ENCODE data around the gene ZEB1.
"Not testable (repeated sequence)": the region's sequence is repeated elsewhere in the genome, so short reads cannot be mapped to it uniquely, and the experiment has no call there.

The ZEB1 gene

DNA sequence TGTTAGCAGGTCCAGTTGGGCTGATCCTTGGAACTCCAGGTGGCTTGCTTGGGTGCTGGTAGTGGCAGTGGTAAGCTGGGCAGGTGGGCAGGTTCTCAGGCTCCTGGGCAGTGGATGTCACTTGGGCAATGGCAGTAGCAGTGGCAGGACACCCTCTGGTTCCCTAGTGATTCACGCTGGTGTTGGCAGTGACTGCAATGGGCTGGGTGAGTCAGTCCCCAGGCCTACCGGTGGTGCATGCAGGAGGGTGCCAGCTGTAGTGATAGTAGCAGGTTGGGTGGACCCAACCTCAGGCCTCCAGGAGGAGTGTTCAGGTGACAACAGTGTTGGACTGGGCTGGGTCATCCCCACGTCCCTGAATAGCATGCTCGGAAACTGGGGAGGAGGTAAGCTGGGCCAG is 189.2 kb downstream of the ZEB1 start:
- DNase-seq (ENCODE audit: low spot score): no peak

DNA sequence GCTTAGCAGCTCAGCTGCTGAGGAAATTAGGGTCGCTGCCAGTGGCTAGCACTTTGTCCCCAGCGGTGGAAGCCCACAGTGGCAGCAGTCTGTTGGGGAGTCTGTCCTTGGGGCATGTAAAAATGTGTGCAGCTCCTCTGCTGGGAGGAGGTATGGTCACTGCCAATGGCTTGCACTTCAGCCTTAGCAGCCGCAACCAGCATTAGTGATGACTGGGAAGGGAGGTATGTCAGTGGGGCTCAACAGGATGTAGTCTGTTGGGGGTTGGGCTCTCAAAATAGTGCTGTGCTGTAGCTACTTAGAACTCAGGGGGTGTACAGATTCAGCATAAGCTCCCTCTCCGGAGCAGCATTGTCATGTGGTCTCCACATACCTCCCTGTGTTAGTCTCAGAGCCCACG is 189.9 kb downstream of the ZEB1 start:
- DNase-seq (ENCODE audit: low spot score): no peak

DNA sequence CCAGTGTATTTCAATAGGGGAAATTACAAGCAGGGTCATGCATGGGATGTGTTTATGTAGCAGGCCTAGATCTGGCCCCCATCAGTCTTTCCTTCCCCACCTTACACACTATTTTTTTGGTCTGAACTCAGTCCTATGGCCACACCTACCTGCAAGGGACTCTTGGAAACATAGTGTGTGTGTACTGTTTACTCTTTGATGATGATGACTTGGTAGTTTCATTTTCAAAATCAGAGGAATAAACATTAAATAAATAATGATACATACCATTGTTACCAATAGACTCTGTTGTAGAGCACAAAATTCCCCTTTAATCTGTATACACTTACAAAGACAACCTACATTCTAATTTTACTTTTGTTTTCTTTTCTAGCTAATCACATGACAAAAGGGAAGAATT is 191.0 kb downstream of the ZEB1 start:
- DNase-seq (ENCODE audit: low spot score): no peak

DNA sequence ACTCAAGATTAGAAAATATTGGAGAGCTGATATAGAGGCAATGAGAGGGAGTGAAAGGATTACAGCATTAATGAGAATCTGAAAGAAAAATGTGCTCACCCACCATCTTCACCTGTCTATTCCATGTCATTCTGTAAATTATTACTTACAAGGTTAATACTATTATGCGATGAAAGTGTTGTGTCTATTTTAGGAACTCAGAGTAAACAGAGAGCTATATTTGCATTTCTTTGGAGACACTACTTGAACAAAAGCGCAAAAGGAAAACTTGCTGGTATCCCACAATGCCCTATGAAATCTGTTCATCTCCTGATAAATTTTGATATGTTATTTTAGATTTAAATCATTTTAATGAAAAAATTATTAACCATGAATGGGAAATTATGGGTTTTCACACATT is 196.1 kb downstream of the ZEB1 start:
- no peak for DNase-seq (ENCODE audit: low spot score)

DNA sequence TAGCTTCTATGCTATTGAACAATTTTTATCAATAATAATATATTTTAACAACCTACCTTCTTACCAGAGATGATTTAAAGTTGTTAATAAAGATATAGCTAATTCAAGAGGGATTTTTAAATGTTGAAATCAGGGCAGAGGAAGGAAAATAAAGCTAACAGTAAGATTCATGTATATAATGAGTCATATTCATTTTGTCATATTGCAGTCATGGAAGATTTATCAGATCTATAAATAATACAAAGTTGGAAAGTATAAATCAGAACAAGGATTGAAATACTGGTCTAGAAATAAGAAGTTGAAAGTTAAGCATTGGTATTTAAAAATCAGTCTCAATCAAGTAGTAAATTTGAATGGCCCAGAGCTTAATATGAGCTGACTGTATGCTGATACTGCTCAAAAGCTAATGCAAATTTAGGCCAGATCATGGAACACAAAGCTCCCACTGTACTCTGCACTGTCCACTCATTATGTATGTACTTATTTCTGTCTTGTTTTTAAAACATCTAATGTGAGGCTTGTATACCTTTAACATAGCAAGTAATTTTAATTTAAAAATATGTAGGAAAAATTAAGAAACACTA is 196.9 kb downstream of the ZEB1 start:
- DNase-seq (ENCODE audit: low spot score): no peak

DNA sequence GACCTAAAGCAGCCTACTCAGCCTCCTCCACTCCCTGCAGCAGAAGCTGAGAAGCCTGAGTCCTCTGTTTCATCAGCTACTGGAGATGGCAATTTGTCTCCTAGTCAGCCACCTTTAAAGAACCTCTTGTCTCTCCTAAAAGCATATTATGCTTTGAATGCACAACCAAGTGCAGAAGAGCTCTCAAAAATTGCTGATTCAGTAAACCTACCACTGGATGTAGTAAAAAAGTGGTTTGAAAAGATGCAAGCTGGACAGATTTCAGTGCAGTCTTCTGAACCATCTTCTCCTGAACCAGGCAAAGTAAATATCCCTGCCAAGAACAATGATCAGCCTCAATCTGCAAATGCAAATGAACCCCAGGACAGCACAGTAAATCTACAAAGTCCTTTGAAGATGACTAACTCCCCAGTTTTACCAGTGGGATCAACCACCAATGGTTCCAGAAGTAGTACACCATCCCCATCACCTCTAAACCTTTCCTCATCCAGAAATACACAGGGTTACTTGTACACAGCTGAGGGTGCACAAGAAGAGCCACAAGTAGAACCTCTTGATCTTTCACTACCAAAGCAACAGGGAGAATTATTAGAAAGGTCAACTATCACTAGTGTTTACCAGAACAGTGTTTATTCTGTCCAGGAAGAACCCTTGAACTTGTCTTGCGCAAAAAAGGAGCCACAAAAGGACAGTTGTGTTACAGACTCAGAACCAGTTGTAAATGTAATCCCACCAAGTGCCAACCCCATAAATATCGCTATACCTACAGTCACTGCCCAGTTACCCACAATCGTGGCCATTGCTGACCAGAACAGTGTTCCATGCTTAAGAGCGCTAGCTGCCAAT is 202.2 kb downstream of the ZEB1 start:
- DNase-seq (ENCODE audit: low spot score): no peak

DNA sequence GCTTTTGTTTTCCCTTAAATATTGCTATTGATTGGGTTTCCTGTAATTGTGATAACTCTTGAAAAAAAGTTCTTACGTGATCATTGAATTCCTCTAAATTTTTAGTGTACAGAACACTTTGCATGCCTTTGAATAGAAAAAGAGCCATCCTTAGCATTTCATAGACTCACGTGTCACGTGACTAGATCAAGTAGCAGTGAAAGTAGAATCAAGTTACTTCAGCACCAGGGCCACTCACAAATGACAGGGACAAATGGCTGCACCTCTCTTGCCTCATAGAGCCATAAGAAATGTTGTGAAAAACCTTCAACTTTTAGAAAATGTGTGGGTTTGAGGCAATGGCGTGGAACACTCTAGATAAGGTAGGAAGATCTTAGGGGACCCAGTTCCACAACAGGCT is 203.8 kb downstream of the ZEB1 start:
- DNase-seq (ENCODE audit: low spot score): no peak

DNA sequence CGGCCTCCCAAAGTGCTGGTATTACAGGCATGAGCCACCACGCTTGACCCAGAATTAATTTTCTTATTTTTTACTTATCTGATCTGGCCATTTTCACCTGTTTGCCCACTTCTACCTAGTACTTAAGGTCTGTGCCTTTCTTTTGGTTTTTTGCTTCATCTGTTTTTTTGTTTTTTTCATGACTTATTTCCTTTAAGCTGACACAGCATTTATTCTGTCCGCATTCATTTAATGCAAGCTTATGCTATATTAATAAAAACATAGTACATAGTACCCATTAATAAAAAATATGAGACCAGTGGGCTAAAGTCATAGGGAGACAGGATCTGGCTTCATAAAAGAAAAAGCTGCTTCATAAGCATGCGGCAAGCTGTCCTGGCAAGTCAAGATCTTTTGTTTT is 205.4 kb downstream of the ZEB1 start:
- no peak for DNase-seq (ENCODE audit: low spot score)

DNA sequence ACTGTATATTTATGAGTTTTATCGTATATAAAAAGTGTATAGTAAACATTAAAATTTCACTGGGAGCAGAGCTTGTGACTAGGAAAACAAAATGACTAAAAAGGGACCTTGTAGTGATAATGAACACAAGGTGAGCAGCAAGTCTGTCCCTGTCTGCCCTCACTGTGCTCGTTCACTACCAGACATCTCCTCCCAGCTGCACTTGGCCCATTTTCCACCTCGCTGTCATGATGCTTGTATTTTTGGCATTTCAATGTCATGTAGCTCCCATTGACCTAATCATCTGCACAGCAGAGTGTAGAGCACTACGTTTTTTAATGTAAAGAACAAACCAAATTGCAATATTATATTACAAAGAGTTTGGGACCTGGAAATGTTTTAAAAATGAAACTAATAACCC is 207.2 kb downstream of the ZEB1 start:
- DNase-seq (ENCODE audit: low spot score): no peak

DNA sequence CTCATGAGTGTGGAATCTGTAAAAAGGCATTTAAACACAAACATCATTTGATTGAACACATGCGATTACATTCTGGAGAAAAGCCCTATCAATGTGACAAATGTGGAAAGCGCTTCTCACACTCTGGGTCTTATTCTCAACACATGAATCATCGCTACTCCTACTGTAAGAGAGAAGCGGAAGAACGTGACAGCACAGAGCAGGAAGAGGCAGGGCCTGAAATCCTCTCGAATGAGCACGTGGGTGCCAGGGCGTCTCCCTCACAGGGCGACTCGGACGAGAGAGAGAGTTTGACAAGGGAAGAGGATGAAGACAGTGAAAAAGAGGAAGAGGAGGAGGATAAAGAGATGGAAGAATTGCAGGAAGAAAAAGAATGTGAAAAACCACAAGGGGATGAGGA is 207.7 kb downstream of the ZEB1 start:
- no peak for DNase-seq (ENCODE audit: low spot score)

DNA sequence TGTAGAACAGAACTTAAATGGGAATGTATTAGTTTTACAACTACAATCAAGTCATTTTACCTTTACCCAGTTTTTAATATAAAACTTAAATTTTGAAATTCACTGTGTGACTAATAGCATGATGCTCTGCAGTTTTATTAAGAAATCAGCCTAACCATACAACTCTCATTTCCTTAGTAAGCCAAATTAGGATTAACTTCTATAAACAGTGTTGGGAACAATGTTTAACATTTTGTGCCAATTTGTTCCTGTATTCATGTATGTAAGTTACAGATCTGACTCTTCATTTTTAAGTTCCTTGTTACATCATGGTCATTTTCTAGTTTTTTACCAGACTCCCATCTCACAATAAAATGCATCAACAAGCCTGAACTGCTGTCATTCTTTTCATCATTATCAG is 209.8 kb downstream of the ZEB1 start:
- DNase-seq (ENCODE audit: low spot score): no peak

DNA sequence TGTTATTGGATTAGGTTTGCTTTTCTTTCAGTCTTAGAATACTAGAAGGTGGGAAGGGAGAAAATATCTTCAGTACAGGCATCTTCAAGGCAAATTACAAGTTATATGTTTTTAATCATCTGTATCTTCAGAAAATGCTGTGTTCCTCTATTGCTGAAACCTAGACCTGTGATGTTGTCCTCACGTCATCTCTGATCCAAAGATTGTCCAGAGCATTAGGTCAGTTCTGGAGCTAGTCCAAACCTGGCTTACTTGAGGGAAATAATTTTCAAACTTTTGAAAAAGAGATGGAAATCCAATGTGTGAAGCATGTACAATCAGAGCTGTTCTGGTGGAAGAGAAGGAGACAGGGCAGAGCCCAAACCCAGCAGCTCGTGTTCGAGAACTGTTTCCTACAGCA is 217.3 kb downstream of the ZEB1 start:
- peak; percentile 34 for DNase-seq (ENCODE audit: low spot score)

DNA sequence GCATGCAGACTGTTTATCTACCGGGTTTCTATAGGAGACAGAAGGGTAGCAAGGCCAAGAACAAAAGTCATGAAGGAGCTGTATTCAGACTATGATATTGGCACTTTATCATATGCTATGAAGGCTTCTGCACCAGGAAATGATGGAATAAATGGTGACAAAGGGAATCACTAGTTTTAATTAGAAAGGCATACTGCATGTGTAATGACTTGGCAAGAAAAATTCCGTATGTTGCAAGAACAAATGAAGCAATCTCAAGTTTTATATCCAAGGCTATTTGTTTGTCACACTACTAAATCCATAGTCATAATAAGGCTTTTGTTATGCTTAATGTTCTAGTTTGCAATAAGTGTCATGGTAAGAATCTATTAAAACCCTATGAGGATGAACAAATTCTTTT is 230.9 kb downstream of the ZEB1 start:
- DNase-seq (ENCODE audit: low spot score): peak; percentile 53

DNA sequence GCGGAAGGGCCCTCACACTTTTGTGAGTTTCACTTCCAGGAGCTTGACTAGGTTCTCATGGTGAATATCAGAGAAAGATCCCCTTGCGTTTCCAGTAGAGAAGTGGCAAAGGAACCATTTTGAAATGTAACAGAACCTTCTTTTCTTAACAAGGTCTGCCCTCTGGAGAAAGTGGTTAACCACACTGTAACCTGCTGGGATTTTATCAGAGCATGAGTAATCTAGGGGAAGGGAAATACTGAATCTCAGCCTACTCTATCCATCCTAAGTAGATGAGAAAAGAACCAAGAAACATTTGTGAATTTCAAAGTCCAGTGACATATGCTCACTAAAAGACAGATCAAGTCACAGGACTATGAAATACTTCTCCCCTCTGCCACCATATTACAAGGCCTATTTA is 235.5 kb downstream of the ZEB1 start:
- peak; percentile 20 for DNase-seq (ENCODE audit: low spot score)

DNA sequence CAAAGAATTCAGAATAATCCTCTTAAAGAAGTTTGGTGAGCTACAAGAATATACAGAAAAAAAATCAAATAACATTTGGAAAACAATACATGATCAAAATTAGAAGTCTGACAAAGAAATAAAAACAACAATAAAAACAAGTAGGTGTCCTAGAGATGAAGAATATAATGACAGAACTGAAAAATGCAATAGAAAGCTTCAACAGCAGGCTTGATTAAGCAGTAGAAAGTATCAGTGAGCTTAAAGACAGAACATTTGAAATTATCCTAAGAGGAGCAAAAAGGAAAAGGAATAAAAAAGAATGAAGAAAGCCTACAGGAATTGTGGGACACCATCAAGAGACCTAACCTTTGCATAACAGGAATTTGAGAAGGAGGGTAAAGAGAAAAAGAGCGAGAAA is 238.8 kb downstream of the ZEB1 start:
- no peak for DNase-seq (ENCODE audit: low spot score)

DNA sequence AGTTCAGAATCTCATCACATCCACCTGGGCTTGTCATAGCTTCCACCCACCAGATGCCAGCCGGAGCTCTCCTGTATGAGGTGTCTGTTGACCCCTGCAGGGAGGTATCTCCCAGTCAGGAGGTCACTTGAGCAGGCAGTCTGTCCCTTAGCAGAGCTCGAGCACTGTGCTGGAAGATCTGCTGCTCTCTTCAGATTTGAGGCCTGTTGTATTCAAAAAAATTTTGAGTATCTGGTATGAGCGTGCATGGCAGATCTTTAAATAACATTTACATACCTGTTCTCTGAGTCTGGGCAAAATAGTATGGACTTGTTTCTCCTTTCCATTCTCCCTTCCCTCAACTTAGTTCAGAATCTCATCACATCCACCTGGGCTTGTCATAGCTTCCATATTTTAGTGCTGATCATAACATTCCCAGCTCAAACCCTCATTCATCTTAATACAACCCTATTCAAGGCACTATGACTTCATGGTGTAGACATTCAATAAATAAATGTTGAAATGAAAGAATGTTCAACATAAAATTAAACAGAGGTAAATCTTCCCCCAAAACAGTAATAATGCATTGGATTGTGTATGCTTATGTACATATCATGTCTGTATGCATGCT is 249.3 kb downstream of the ZEB1 start:
- not testable (repeated sequence) for DNase-seq (ENCODE audit: low spot score)

DNA sequence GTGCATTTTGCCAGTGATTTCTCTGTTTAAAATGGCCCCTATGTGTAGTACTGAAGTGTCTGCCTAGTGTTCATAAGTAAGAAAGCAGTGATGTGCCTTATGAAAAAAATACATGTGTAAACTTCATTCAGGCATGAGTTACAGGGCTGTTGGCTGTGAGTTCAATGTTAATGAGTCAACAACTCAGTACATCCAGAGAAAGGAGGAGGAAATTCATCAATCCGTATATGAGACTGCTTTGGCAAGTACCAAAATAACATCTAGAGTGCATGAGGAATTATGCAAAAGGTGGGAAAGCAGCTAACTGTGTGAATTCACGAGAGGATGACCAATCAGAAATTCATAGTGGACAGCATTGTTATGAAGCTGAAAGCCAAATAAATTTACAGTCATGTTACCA is 255.6 kb downstream of the ZEB1 start:
- DNase-seq (ENCODE audit: low spot score): no peak

DNA sequence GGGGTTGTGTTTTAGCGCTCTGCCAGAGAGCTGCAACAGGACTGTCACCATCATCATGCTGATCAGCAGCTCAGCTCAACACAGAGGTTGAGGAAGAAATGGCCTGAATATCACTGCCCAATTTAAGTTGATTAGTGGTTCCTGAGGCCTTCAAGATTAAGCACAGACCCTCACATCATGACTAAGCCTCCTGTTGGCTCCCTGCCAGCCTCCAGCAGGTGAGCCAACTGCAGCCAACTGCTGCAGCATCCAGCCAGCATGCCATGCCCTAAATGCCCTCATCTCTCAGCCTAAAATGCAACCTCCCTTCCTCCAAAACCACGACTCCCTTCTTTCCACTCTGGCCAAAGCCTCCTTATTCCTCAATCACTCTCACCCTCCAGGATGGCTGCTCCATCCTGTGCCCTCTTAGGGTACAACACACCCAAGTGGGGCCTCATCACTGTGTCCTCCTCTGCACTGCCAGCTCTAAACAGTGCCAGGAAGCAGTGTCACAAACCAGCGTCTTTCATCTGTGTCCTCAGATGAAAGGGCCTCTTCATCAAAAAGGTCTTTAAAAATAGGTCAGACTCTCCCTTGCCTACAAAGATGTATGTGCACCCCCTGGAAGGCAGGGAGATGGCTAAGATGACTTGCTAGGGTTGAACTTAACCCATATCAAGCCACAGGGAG is 259.3 kb downstream of the ZEB1 start:
- no peak for DNase-seq (ENCODE audit: low spot score)

DNA sequence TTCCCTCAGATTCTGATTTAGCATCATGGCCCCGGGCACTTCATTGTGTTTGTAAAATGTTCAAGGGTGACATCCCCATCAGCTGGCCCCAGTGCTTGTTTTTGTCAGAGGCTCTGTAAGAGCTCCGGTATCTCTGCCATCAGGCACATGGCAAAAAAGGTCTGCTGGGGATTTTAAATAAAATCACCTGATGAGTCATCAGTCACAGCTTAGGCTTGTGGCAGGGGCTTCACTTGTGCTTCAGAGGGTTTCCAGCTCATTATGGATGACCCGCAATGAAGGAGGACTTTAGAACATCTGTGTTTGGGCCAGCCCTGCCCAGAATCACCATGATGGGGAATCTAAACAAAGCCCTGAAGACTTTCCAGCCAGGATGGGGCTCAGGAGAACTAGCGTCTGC is 259.9 kb downstream of the ZEB1 start:
- DNase-seq (ENCODE audit: low spot score): no peak

Data from AG20443 (cell line).